Liver (tissue), 9 donors: ENCODE measurements around the gene COX19. TPM values are rescaled to one million over a fixed set of nuclear protein-coding genes. Genes with fewer than 3 reads are reported as not detected.

Experiments
- DNase-seq: peaks from one replicate; pipeline ENCODE4 v3.0.0-alpha.2; 2017; ENCODE audit warnings: low spot score
- H3K27ac ChIP-seq, 2 donors: one replicate each; pipeline ENCODE4 v1.7.0; 2013; ENCODE audit warnings: inconsistent platforms in 2 of 2, low read length in 2 of 2, control low read depth in 1 of 2, low read depth in 1 of 2, mild to moderate bottlenecking in 1 of 2
- H3K27me3 ChIP-seq, 4 donors: one replicate each; pipeline versions ENCODE4 v1.6.1 to v1.7.0; 2013; ENCODE audit warnings: low read length in 3 of 4, inconsistent platforms in 1 of 4, mild to moderate bottlenecking in 1 of 4, moderate library complexity in 1 of 4; ENCODE audit not compliant: control insufficient read depth in 4 of 4, insufficient read depth in 4 of 4
- H3K36me3 ChIP-seq, 4 donors: one replicate each; pipeline versions ENCODE4 v1.6.1 to v1.7.0; 2013; ENCODE audit warnings: low read length in 3 of 4, mild to moderate bottlenecking in 3 of 4, low read depth in 1 of 4, moderate library complexity in 1 of 4; ENCODE audit not compliant: control insufficient read depth in 4 of 4, insufficient read depth in 3 of 4
- H3K4me1 ChIP-seq, 4 donors: one replicate each; pipeline versions ENCODE4 v1.6.1 to v1.7.0; 2013; ENCODE audit warnings: low read length in 3 of 4, mild to moderate bottlenecking in 3 of 4, moderate library complexity in 1 of 4; ENCODE audit not compliant: control insufficient read depth in 4 of 4, insufficient read depth in 4 of 4
- H3K4me3 ChIP-seq, 3 donors: one replicate each; pipeline versions ENCODE4 v1.6.1 to v1.7.0; 2013; ENCODE audit warnings: low read length in 3 of 3, control low read depth in 1 of 3, low read depth in 1 of 3, mild to moderate bottlenecking in 1 of 3
- H3K9ac ChIP-seq, 2 donors: one replicate each; pipeline ENCODE4 v1.7.0; 2013; ENCODE audit warnings: low read length in 2 of 2, mild to moderate bottlenecking in 2 of 2, moderate library complexity in 2 of 2, control low read depth in 1 of 2, low read depth in 1 of 2
- H3K9me3 ChIP-seq, 4 donors: one replicate each; pipeline versions ENCODE4 v1.6.1 to v1.7.0; 2013; ENCODE audit warnings: low read length in 3 of 4; ENCODE audit not compliant: control insufficient read depth in 4 of 4
- CTCF ChIP-seq: fragments of 150-350 bp; IDR thresholded peaks from 2 replicates; pipeline ENCODE4 v1.5.1; 2017; ENCODE audit warnings: improper control_type of control experiment, low read depth, low read length; ENCODE audit not compliant: missing input control
- EGR1 ChIP-seq, 2 donors: IDR thresholded peaks; 2 replicates each; pipeline ENCODE4 v1.6.1; 2016 to 2018; ENCODE audit warnings: antibody characterized with exemption in 2 of 2, low read depth in 2 of 2
- FOXA1 ChIP-seq: IDR thresholded peaks from 2 replicates; pipeline ENCODE4 v1.6.1; 2016; ENCODE audit warnings: antibody characterized with exemption
- FOXA2 ChIP-seq: IDR thresholded peaks from 2 replicates; pipeline ENCODE4 v1.6.1; 2016; ENCODE audit warnings: antibody characterized with exemption
- GABPA ChIP-seq, 2 donors: IDR thresholded peaks in 1 of 2; conservative IDR thresholded peaks in 1 of 2; 2 replicates each; pipeline ENCODE4 v1.6.1; 2016; ENCODE audit warnings: antibody characterized with exemption in 2 of 2, mild to moderate bottlenecking in 1 of 2, moderate library complexity in 1 of 2
- HNF4G ChIP-seq: IDR thresholded peaks from 2 replicates; pipeline ENCODE4 v1.6.1; 2016; ENCODE audit warnings: antibody characterized with exemption
- JUND ChIP-seq, 2 donors: IDR thresholded peaks; 2 replicates each; pipeline ENCODE4 v1.6.1; 2016; ENCODE audit warnings: antibody characterized with exemption in 2 of 2
- MAX ChIP-seq: IDR thresholded peaks from 2 replicates; pipeline ENCODE4 v1.6.1; 2016; ENCODE audit warnings: antibody characterized with exemption
- NR2F2 ChIP-seq: IDR thresholded peaks from 2 replicates; pipeline ENCODE4 v1.6.1; 2016; ENCODE audit warnings: antibody characterized with exemption
- RAD21 ChIP-seq, 2 donors: IDR thresholded peaks; 2 replicates each; pipeline ENCODE4 v1.6.1; 2016; ENCODE audit warnings: antibody characterized with exemption in 2 of 2, mild to moderate bottlenecking in 2 of 2
- RXRA ChIP-seq, 2 donors: IDR thresholded peaks; 2 replicates each; pipeline ENCODE4 v1.6.1; 2017 to 2018; ENCODE audit warnings: antibody characterized with exemption in 2 of 2, mild to moderate bottlenecking in 1 of 2
- SP1 ChIP-seq: IDR thresholded peaks from 2 replicates; pipeline ENCODE4 v1.6.1; 2018; ENCODE audit warnings: antibody characterized with exemption, mild to moderate bottlenecking
- TAF1 ChIP-seq: conservative IDR thresholded peaks from 2 replicates; pipeline ENCODE4 v1.6.1; 2016; ENCODE audit warnings: antibody characterized with exemption, mild to moderate bottlenecking
- YY1 ChIP-seq: IDR thresholded peaks from 2 replicates; pipeline ENCODE4 v1.6.1; 2016; ENCODE audit warnings: antibody characterized with exemption, mild to moderate bottlenecking
- ZBTB33 ChIP-seq: IDR thresholded peaks from 2 replicates; pipeline ENCODE4 v1.6.1; 2016; ENCODE audit warnings: antibody characterized with exemption
- WGBS: extraction: QIAGEN DNeasy Blood & Tissue Kit; methylation state at CpG from one replicate; pipeline ENCODE4 v1.1.7; 2013; 5-methylcytosine and 5-hydroxymethylcytosine counted together
- polyA plus RNA-seq, 2 donors: library from polyadenylated mRNA; stranded (reverse) in 1 of 2; unstranded in 1 of 2; fragments of 200-250 nt in 1 of 2; fragments of >200 nt in 1 of 2; fragmentation: Nextera tagmentation in 1 of 2; extraction: Ambion mirVana in 1 of 2; gene quantifications; one replicate each; pipeline versions ENCODE4 v1.2.1 to v1.2.3, GENCODE V29; 2013 to 2015
- total RNA-seq, 2 donors: library from RNA; depleted of rRNA; stranded (reverse); fragments of >200 nt; gene quantifications; one replicate each; pipeline ENCODE4 v1.2.3, GENCODE V29; 2014
- TF ChIP-seq, protein P1 (sequence below): IDR thresholded peaks from 2 replicates; pipeline ENCODE4 v1.6.1; 2016; ENCODE audit warnings: antibody characterized with exemption, mild to moderate bottlenecking
- donor health status: healthy.
- donor health status: healthy.
- donor health status: healthy.
- donor health status: healthy.
- donor health status: healthy.

COX19 gene
- total and polyA plus RNA-seq, 4 donors: 2.2 to 9.8 (median 4.8) TPM

DNA sequence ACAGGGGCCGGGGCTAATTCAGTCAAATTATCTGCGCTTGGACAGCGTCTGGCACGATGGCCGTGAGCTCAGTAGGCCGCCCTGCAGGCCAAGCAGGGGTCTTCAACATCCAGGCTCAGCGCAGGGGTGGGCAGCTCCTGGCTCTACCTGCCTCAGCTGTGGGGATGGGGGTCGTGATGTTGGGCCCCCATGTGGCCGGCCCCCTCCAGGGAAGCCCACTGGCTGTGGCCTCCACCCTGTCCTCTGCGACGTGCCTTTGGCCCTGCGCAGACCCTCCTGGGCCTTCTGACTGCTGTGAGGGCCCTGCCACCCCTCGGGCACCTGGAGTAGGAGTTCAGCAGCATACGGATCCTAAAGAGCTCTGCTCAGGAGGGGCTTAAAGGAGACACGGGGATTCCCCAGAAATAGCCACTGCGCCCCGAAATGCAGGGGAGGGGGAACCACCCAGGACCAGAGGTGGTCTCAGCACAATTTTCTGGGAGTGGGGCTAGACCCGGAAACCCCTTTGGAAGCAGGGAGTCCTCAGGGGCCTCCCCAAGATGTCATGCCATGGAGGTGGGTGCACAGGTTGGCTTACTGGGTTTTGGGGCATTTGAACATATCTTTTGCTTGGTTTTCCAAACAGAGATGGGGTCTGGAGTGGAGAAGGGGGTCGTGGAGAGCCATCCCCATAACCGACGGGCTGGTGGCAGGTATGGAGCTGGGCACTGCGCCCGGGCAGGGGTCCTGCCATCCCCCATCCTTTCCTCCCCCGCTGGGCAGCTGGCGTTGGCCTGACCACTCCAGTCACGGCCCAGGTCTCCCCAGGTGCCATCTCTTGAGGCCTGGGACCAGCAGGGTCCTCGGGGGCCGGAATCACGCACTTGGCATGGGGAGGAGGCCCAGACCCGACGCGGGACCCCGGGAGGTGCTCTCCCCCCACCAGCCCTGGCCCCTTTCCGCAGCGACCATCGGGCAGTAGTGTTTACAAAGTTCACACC, 16.8 kb downstream of the COX19 start:
- H3K9me3 ChIP-seq: no peaks in the 10 kb centered on the region
- H3K4me3 ChIP-seq: no peak overlapping the region
- no peak overlapping the region for H3K9ac ChIP-seq
- H3K27ac ChIP-seq: no peak overlapping the region
- no peak for TF ChIP-seq TAF1
- TF ChIP-seq NR2F2: no peak
- no peak for TF ChIP-seq FOXA1
- TF ChIP-seq EGR1 (IDR thresholded peaks at IDR 0.05; ENCODE audit: low read depth in 2 of 2): no peak
- TF ChIP-seq JUND (IDR thresholded peaks at IDR 0.05): no peak
- no peak for TF ChIP-seq GABPA (IDR thresholded peaks at IDR 0.05 in 1 of 2, conservative IDR thresholded peaks at IDR 0.05 in 1 of 2)
- TF ChIP-seq MAX: no peak
- TF ChIP-seq HNF4G: no peak
- TF ChIP-seq RAD21 (IDR thresholded peaks at IDR 0.05): no peak
- no peak for TF ChIP-seq FOXA2
- no peak for TF ChIP-seq SP1
- no peak for TF ChIP-seq RXRA (IDR thresholded peaks at IDR 0.05)
- TF ChIP-seq YY1: no peak
- no peak for TF ChIP-seq ZBTB33
- H3K27me3 ChIP-seq: peaks cover 0 to 4% (median 1%) of the 10 kb centered on the region in 4 donors
- H3K36me3 ChIP-seq: no peaks in the 10 kb centered on the region
- no peak for DNase-seq
- 82% methylated on average over 36 of the region's 36 CpGs for WGBS
- H3K4me1 ChIP-seq: peaks cover 0 to 7% (median 2%) of the 10 kb centered on the region in 4 donors

DNA sequence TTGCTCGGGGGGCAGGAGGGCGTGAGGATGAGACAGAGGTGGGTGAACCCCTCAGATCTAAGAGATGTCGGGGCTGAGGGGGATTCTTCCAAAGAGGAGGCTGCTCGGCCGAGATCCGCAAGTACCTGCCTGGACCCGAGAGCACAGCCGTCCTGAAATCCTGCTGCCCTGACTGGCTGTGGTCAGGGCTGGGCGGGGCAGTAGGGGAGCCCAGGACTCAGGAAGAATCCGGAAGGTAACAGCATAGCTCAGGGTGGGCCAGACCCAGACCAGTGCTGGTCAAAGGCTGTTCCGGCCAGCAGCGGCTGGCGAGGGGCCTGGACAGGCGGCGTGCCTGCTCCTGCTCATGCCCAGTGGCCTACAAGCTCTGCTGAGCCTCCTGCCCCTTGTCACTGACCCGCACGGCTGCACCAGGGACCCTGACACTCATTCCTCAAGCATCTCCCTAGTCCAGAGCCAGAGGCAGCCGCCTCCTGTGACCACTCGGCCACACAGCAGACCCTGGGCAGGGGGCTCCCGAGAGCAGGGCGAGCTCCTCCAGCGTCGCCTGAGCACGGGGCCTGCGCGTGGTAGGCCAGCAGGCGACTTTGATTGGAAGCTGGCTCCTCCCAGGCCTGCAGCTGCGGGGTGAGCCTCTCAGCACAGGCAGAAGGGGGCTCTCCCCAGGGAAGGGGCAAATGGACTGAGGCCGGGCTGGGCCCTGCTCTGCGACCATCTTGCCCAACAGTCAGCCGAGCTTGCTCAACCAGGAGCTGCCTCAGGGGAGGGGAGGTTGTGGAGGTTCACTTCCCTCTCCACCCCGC, 17.7 kb downstream of the COX19 start:
- Histone ChIP-seq H3K27me3 (peaks cover 0 to 4% (median 1%) of the 10 kb centered on the region in 4 donors), H3K9me3 (no peaks in the 10 kb centered on the region), H3K4me3 (no peak overlapping the region), H3K9ac (no peak overlapping the region), H3K36me3 (no peaks in the 10 kb centered on the region), H3K27ac (no peak overlapping the region), H3K4me1 (peaks cover 0 to 8% (median 3%) of the 10 kb centered on the region in 4 donors)
- 78% methylated on average over 32 of the region's 32 CpGs for WGBS
- DNase-seq: no peak
- no peak for TF ChIP-seq CTCF
- TF ChIP-seq, protein P1, sequence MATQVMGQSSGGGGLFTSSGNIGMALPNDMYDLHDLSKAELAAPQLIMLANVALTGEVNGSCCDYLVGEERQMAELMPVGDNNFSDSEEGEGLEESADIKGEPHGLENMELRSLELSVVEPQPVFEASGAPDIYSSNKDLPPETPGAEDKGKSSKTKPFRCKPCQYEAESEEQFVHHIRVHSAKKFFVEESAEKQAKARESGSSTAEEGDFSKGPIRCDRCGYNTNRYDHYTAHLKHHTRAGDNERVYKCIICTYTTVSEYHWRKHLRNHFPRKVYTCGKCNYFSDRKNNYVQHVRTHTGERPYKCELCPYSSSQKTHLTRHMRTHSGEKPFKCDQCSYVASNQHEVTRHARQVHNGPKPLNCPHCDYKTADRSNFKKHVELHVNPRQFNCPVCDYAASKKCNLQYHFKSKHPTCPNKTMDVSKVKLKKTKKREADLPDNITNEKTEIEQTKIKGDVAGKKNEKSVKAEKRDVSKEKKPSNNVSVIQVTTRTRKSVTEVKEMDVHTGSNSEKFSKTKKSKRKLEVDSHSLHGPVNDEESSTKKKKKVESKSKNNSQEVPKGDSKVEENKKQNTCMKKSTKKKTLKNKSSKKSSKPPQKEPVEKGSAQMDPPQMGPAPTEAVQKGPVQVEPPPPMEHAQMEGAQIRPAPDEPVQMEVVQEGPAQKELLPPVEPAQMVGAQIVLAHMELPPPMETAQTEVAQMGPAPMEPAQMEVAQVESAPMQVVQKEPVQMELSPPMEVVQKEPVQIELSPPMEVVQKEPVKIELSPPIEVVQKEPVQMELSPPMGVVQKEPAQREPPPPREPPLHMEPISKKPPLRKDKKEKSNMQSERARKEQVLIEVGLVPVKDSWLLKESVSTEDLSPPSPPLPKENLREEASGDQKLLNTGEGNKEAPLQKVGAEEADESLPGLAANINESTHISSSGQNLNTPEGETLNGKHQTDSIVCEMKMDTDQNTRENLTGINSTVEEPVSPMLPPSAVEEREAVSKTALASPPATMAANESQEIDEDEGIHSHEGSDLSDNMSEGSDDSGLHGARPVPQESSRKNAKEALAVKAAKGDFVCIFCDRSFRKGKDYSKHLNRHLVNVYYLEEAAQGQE: no peak
- TF ChIP-seq GABPA (IDR thresholded peaks at IDR 0.05 in 1 of 2, conservative IDR thresholded peaks at IDR 0.05 in 1 of 2): no peak
- no peak for TF ChIP-seq MAX
- no peak for TF ChIP-seq ZBTB33
- no peak for TF ChIP-seq RXRA (IDR thresholded peaks at IDR 0.05)
- TF ChIP-seq FOXA2: no peak
- no peak for TF ChIP-seq TAF1
- no peak for TF ChIP-seq JUND (IDR thresholded peaks at IDR 0.05)
- TF ChIP-seq FOXA1: no peak
- no peak for TF ChIP-seq YY1
- no peak for TF ChIP-seq SP1
